GM23338 (cell line): ENCODE results near the gene FAM81A. TPM values are rescaled to one million over a fixed set of nuclear protein-coding genes. Genes with fewer than 3 reads are reported as not detected.
A peak's percentile ranks its signal among the peaks of the same experiment; 100 is the strongest.
"Not testable (repeated sequence)": the region's sequence is repeated elsewhere in the genome, so short reads cannot be mapped to it uniquely, and the experiment has no call there.

ENCODE experiments used
- ATAC-seq: fragments of 200-7000 bp; cut with Tn5 transposase; 3 replicates; pipeline ENCODE4 v1.9.1; 2020
- DNase-seq: peaks from one replicate; pipeline ENCODE4 v3.0.0-alpha.2; 2015; ENCODE audit warnings: low spot score
- H2AFZ ChIP-seq: fragments of 200-600 bp; sonication (generic); 2 replicates; pipeline ENCODE4 v1.8.0; 2016; ENCODE audit warnings: antibody characterized with exemption, mild to moderate bottlenecking, moderate library complexity
- H3F3A ChIP-seq: fragments of 200-600 bp; sonication (generic); replicated peaks from 2 replicates; pipeline ENCODE4 v1.8.0; 2017; ENCODE audit warnings: antibody characterized with exemption, mixed run types, low read depth
- H3K27ac ChIP-seq: fragments of 200-600 bp; sonication (generic); 2 replicates; pipeline ENCODE4 v1.6.1; 2016; ENCODE audit warnings: low read depth
- H3K27me3 ChIP-seq: fragments of 200-600 bp; sonication (generic); 2 replicates; pipeline ENCODE4 v1.8.0; 2016; ENCODE audit warnings: mild to moderate bottlenecking, mixed run types, moderate library complexity; ENCODE audit not compliant: insufficient read depth
- H3K36me3 ChIP-seq: fragments of 200-600 bp; sonication (generic); 2 replicates; pipeline ENCODE4 v1.8.0; 2016; ENCODE audit warnings: mild to moderate bottlenecking; ENCODE audit not compliant: insufficient read depth
- H3K4me1 ChIP-seq: fragments of 200-600 bp; sonication (generic); 2 replicates; pipeline ENCODE4 v1.8.0; 2016; ENCODE audit warnings: mild to moderate bottlenecking, moderate library complexity; ENCODE audit not compliant: insufficient read depth
- H3K4me2 ChIP-seq: fragments of 200-600 bp; sonication (generic); 2 replicates; pipeline ENCODE4 v1.7.1; 2017; ENCODE audit warnings: mixed run types
- H3K4me3 ChIP-seq: fragments of 200-600 bp; sonication (generic); 2 replicates; pipeline ENCODE4 v1.6.1; 2016; ENCODE audit warnings: mixed run types
- H3K79me2 ChIP-seq: fragments of 200-600 bp; sonication (generic); replicated peaks from 2 replicates; pipeline ENCODE4 v1.8.0; 2017; ENCODE audit warnings: mild to moderate bottlenecking; ENCODE audit not compliant: insufficient read depth
- H3K9me2 ChIP-seq: fragments of 200-600 bp; sonication (generic); 2 replicates; pipeline ENCODE4 v1.8.0; 2017; ENCODE audit not compliant: insufficient read depth
- H4K20me1 ChIP-seq: fragments of 200-600 bp; sonication (generic); replicated peaks from 2 replicates; pipeline ENCODE4 v1.8.0; 2017; ENCODE audit warnings: mild to moderate bottlenecking; ENCODE audit not compliant: insufficient read depth
- H3K27ac Mint-ChIP-seq: 2 replicates; pipeline ENCODE4 v1.8.0; 2020; ENCODE audit warnings: inconsistent platforms, mild to moderate bottlenecking, moderate library complexity, mixed read lengths
- H3K27me3 Mint-ChIP-seq: 3 replicates; pipeline ENCODE4 v1.8.0; 2022; ENCODE audit warnings: low read depth, mild to moderate bottlenecking, moderate library complexity, mixed read lengths, inconsistent platforms; ENCODE audit not compliant: insufficient read depth, poor library complexity
- H3K36me3 Mint-ChIP-seq: 3 replicates; pipeline ENCODE4 v1.8.0; 2021; ENCODE audit warnings: low read depth, mild to moderate bottlenecking, inconsistent platforms, moderate library complexity, mixed read lengths
- H3K4me1 Mint-ChIP-seq: 3 replicates; pipeline ENCODE4 v1.8.0; 2020; ENCODE audit warnings: mild to moderate bottlenecking, inconsistent platforms, mixed read lengths
- H3K4me3 Mint-ChIP-seq: 3 replicates; pipeline ENCODE4 v1.8.0; 2021; ENCODE audit warnings: moderate library complexity, mild to moderate bottlenecking, inconsistent platforms, mixed read lengths
- H3K9me3 Mint-ChIP-seq: 3 replicates; pipeline ENCODE4 v1.8.0; 2020; ENCODE audit warnings: moderate library complexity, mild to moderate bottlenecking, inconsistent platforms, mixed read lengths
- CTCF ChIP-seq, 2 experiments: fragments of 200-600 bp in 1 of 2; sonication (generic) in 1 of 2; conservative IDR thresholded peaks; 2 replicates each; pipeline versions ENCODE4 v1.5.1 to v1.6.1; 2016 to 2017; ENCODE audit warnings: antibody characterized with exemption in 2 of 2, low read depth in 2 of 2, mild to moderate bottlenecking in 2 of 2, moderate library complexity in 1 of 2
- EZH2 ChIP-seq: fragments of 200-600 bp; sonication (generic); IDR thresholded peaks from one replicate; pipeline ENCODE4 v1.8.0; 2017; ENCODE audit warnings: antibody characterized with exemption, mild to moderate bottlenecking, low read depth; ENCODE audit not compliant: unreplicated experiment
- EZH2phosphoT487 ChIP-seq: fragments of 200-600 bp; sonication (generic); IDR thresholded peaks from one replicate; pipeline ENCODE4 v1.8.1; 2018; ENCODE audit warnings: antibody characterized with exemption; ENCODE audit not compliant: unreplicated experiment
- JUNB ChIP-seq: IDR thresholded peaks from one replicate; pipeline ENCODE4 v1.6.1; 2016; ENCODE audit warnings: antibody characterized with exemption; ENCODE audit not compliant: unreplicated experiment
- STAT1 ChIP-seq: IDR thresholded peaks from one replicate; pipeline ENCODE4 v1.6.1; 2016; ENCODE audit warnings: antibody characterized with exemption; ENCODE audit not compliant: unreplicated experiment
- ZNF114 ChIP-seq: fragments of 250-450 bp; sonication (Bioruptor Pico); IDR thresholded peaks from 2 replicates; pipeline ENCODE4 v1.5.0; 2020; ENCODE audit warnings: mild to moderate bottlenecking, moderate library complexity
- ZNF462 ChIP-seq: fragments of 250-450 bp; sonication (Bioruptor Pico); IDR thresholded peaks from 2 replicates; pipeline ENCODE4 v1.5.0; 2020; ENCODE audit warnings: mild to moderate bottlenecking, moderate library complexity
- polyA plus RNA-seq: library from polyadenylated mRNA; unstranded; fragments of >200 nt; fragmentation: Nextera tagmentation; extraction: Ambion mirVana; gene quantifications from 2 replicates; pipeline ENCODE4 v1.2.1, GENCODE V29; 2016
- total RNA-seq: library from RNA; depleted of rRNA; stranded (reverse); fragments of >200 nt; shearing (Covaris generic); gene quantifications from 2 replicates; pipeline ENCODE4 v1.2.3, GENCODE V29; 2014

FAM81A gene
- total and polyA plus RNA-seq, 2 experiments from 2014 or later, result 0.73 to 4.1 TPM

- H3K79me2 ChIP-seq, H3F3A ChIP-seq, H4K20me1 ChIP-seq, H2AFZ ChIP-seq, H3K4me1 ChIP-seq, H3K4me2 ChIP-seq, H3K27me3 ChIP-seq, H3K4me1 Mint-ChIP-seq, H3K9me3 Mint-ChIP-seq, H3K27ac Mint-ChIP-seq, ATAC-seq, H3K36me3 ChIP-seq, DNase-seq, H3K27ac ChIP-seq, H3K4me3 Mint-ChIP-seq, H3K27me3 Mint-ChIP-seq, H3K36me3 Mint-ChIP-seq, H3K4me3 ChIP-seq, H3K9me2 ChIP-seq: not testable (repeated sequence)
Measured at GRCh38 chr15:59526466-59526865, 88.5 kb downstream of the FAM81A start.

GRCh38 chr15:59528429-59528828, 90.4 kb downstream of the FAM81A start:
- Mint-ChIP-seq H3K27me3 (peaks cover 3% of the 10 kb centered on the region), H3K4me3 (no peak overlapping the region), H3K4me1 (peaks cover 3% of the 10 kb centered on the region; the same call in 2 of the 3 replicates), H3K9me3 (no peaks in the 10 kb centered on the region), H3K36me3 (no peaks in the 10 kb centered on the region), H3K27ac (no peak overlapping the region)
- H3K4me2 ChIP-seq, result no peak overlapping the region
- H2AFZ ChIP-seq, result no peak overlapping the region
- H3K79me2 ChIP-seq, result no peaks in the 10 kb centered on the region
- no peak for TF ChIP-seq STAT1
- no peak overlapping the region for H3K4me3 ChIP-seq
- no peaks in the 10 kb centered on the region for H3K27me3 ChIP-seq
- H3K36me3 ChIP-seq, result no peaks in the 10 kb centered on the region
- H3K9me2 ChIP-seq, result no peaks in the 10 kb centered on the region
- no peak overlapping the region for H3K27ac ChIP-seq
- no peak for DNase-seq
- no peaks in the 10 kb centered on the region for H3K4me1 ChIP-seq
- no peak for ATAC-seq
- no peaks in the 10 kb centered on the region for H3F3A ChIP-seq
- H4K20me1 ChIP-seq, result no peaks in the 10 kb centered on the region

- Mint-ChIP-seq H3K9me3 (no peaks in the 10 kb centered on the region), H3K27me3 (peaks cover 3% of the 10 kb centered on the region), H3K4me3 (no peak overlapping the region), H3K27ac (no peak overlapping the region), H3K36me3 (no peaks in the 10 kb centered on the region), H3K4me1 (peaks cover 2% of the 10 kb centered on the region; the same call in 2 of the 3 replicates)
- Histone ChIP-seq H4K20me1 (no peaks in the 10 kb centered on the region), H3K4me3 (no peak overlapping the region), H3K36me3 (no peaks in the 10 kb centered on the region), H3K27ac (no peak overlapping the region), H3F3A (no peaks in the 10 kb centered on the region), H3K27me3 (no peaks in the 10 kb centered on the region), H2AFZ (no peak overlapping the region), H3K9me2 (no peaks in the 10 kb centered on the region), H3K4me1 (no peaks in the 10 kb centered on the region), H3K79me2 (no peaks in the 10 kb centered on the region), H3K4me2 (no peak overlapping the region)
- DNase-seq (peak; percentile 97), ATAC-seq (peak; percentile 95)
- TF ChIP-seq JUNB (no peak), EZH2 (no peak), EZH2phosphoT487 (no peak), CTCF (conservative IDR thresholded peaks at IDR 0.05; ENCODE audit: low read depth in 2 of 2) (peak; percentile 83 to 90), ZNF114 (CRISPR knock-in tag) (no peak), ZNF462 (CRISPR knock-in tag) (no peak)
Measured at GRCh38 chr15:59528961-59529402, 91.0 kb downstream of the FAM81A start.
